Endometrial microvascular endothelial cells (primary cell): ENCODE results near the gene FIGNL2. TPM values are rescaled to one million over a fixed set of nuclear protein-coding genes. Genes with fewer than 3 reads are reported as not detected.
"Not testable (repeated sequence)": the region's sequence is repeated elsewhere in the genome, so short reads cannot be mapped to it uniquely, and the experiment has no call there.

Source experiments
- in situ Hi-C: cut with HindIII; loops from 2 replicates; pipeline ENCODE4 v1.10.0; 2017; ENCODE audit warnings: low sequenced_read_pairs, low pct_unique_long_range_greater_than_20kb; ENCODE audit errors: inconsistent ontology term
- total RNA-seq: library from RNA; depleted of rRNA; stranded (reverse); fragments of >200 nt; gene quantifications from one replicate; pipeline ENCODE4 v1.2.3, GENCODE V29; 2015; ENCODE audit errors: inconsistent ontology term

The FIGNL2 gene
- not detected for total RNA-seq

- in situ Hi-C loops: no loop called here
Observed at GRCh38 chr12:51848326-51848727, at the start of gene FIGNL2. TSS of gene FIGNL2 (minus strand) at chr12:51848718. CDS start at chr12:51822413, 26,305 bp downstream.

- in situ Hi-C loops: no loop called here
Observed at GRCh38 chr12:51897181-51897580, 48.7 kb upstream of the FIGNL2 start.

- in situ Hi-C loops: no loop called here
Observed at GRCh38 chr12:51896236-51896635, 47.7 kb upstream of the FIGNL2 start.

- in situ Hi-C loops: no loop called here
Observed at GRCh38 chr12:51895378-51896135, 47.0 kb upstream of the FIGNL2 start.

GRCh38 chr12:51893786-51894185, 45.3 kb upstream of the FIGNL2 start:
- in situ Hi-C loops: no loop called here

- in situ Hi-C loops: no loop called here
Observed at GRCh38 chr12:51891843-51892242, 43.3 kb upstream of the FIGNL2 start.

GRCh38 chr12:51890511-51891171, 42.1 kb upstream of the FIGNL2 start:
- in situ Hi-C loops: no loop called here

- in situ Hi-C loops: no loop called here
Observed at GRCh38 chr12:51890133-51890464, 41.6 kb upstream of the FIGNL2 start.

- in situ Hi-C loops: no loop called here
Observed at GRCh38 chr12:51889216-51890132, 41.0 kb upstream of the FIGNL2 start.

GRCh38 chr12:51888316-51889215, 40.0 kb upstream of the FIGNL2 start:
- in situ Hi-C loops: no loop called here

- in situ Hi-C loops: no loop called here
Observed at GRCh38 chr12:51887476-51888315, 39.2 kb upstream of the FIGNL2 start, which contains the start of gene ANKRD33. TSS of gene ANKRD33 (plus strand) at chr12:51888103. CDS start at chr12:51888187, 84 bp downstream.

GRCh38 chr12:51886021-51886710, 37.6 kb upstream of the FIGNL2 start:
- in situ Hi-C loops: no loop called here

GRCh38 chr12:51885294-51886020, 36.9 kb upstream of the FIGNL2 start:
- in situ Hi-C loops: not testable (repeated sequence)

GRCh38 chr12:51884676-51885229, 36.2 kb upstream of the FIGNL2 start:
- in situ Hi-C loops: no loop called here

- in situ Hi-C loops: no loop called here
Observed at GRCh38 chr12:51883998-51884675, 35.6 kb upstream of the FIGNL2 start.

GRCh38 chr12:51883295-51883694, 34.8 kb upstream of the FIGNL2 start:
- in situ Hi-C loops: no loop called here
